GM12891 (cell line): Measurements from ENCODE around the gene GRAMD1B.
"Not testable (repeated sequence)": the region's sequence is repeated elsewhere in the genome, so short reads cannot be mapped to it uniquely, and the experiment has no call there.

Experiments
- DNase-seq: peaks from one replicate; pipeline ENCODE4 v3.0.0; 2011; ENCODE audit warnings: low spot score; ENCODE audit not compliant: insufficient read length
- FAIRE-seq: peaks from 2 replicates; lab custom pipeline; 2011; peaks lifted over from hg19 to GRCh38; lab: Jason Lieb, UNC
- PAX5 ChIP-seq: IDR thresholded peaks from 2 replicates; pipeline ENCODE4 v1.6.1; 2011; ENCODE audit warnings: low read length, moderate library complexity, mild to moderate bottlenecking; ENCODE audit not compliant: insufficient read depth, severe bottlenecking
- POLR2A ChIP-seq: IDR thresholded peaks from 2 replicates; pipeline ENCODE4 v1.6.1; 2011; ENCODE audit warnings: low read depth, low read length, control low read depth
- POLR2AphosphoS5 ChIP-seq: IDR thresholded peaks from 2 replicates; pipeline ENCODE4 v1.6.1; 2011; ENCODE audit warnings: low read depth, low read length, control low read depth
- POU2F2 ChIP-seq: IDR thresholded peaks from 2 replicates; pipeline ENCODE4 v1.6.1; 2011; ENCODE audit warnings: low read depth, mild to moderate bottlenecking, control low read depth, low read length, moderate library complexity
- SPI1 ChIP-seq: IDR thresholded peaks from 2 replicates; pipeline ENCODE4 v1.6.1; 2011; ENCODE audit warnings: low read depth, low read length, control low read depth
- TAF1 ChIP-seq: IDR thresholded peaks from 2 replicates; pipeline ENCODE4 v1.6.1; 2011; ENCODE audit warnings: low read depth, low read length, control low read depth

The GRAMD1B gene

GRCh38 chr11:123562158-123562557 lies 132.1 kb downstream of the GRAMD1B start:
- TF ChIP-seq POU2F2: no peak
- no peak for TF ChIP-seq POLR2A
- no peak for TF ChIP-seq SPI1
- TF ChIP-seq TAF1: no peak
- TF ChIP-seq PAX5: no peak
- no peak for TF ChIP-seq POLR2AphosphoS5
- DNase-seq (no peak), FAIRE-seq (no peak)

GRCh38 chr11:123562829-123563228 lies 132.8 kb downstream of the GRAMD1B start:
- no peak for DNase-seq
- TF ChIP-seq TAF1 (no peak), SPI1 (no peak), PAX5 (no peak), POLR2AphosphoS5 (no peak), POU2F2 (no peak), POLR2A (no peak)
- FAIRE-seq: no peak

DNA sequence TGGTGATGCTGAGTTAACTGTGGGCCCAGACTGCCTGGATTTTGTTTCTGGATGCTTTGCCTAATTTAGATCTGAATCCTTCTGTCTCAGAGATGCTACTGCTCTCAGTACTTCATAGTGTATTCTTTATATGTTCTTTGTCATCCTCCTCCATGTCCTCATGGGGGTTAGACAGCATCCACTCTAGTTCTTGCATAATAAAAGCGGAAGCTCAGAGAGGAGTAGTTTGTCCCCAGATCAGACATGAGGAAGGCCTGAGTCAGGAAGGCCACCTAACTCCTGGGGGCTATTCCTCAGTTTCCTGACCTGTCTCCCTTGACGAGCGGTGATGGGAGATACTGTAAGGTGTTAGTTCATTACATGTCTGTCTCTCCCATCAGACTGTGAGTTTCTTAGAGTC lies 134.2 kb downstream of the GRAMD1B start:
- TF ChIP-seq SPI1: no peak
- TF ChIP-seq POU2F2: no peak
- no peak for TF ChIP-seq PAX5
- no peak for TF ChIP-seq POLR2AphosphoS5
- no peak for TF ChIP-seq POLR2A
- TF ChIP-seq TAF1: no peak
- DNase-seq (no peak), FAIRE-seq (no peak)

GRCh38 chr11:123566852-123567251 lies 136.8 kb downstream of the GRAMD1B start:
- TF ChIP-seq SPI1 (no peak), POU2F2 (no peak), TAF1 (no peak), POLR2AphosphoS5 (no peak), POLR2A (no peak), PAX5 (no peak)
- FAIRE-seq: no peak
- no peak for DNase-seq

- TF ChIP-seq PAX5: no peak
- no peak for TF ChIP-seq POU2F2
- TF ChIP-seq TAF1: no peak
- TF ChIP-seq POLR2A: no peak
- no peak for TF ChIP-seq POLR2AphosphoS5
- no peak for TF ChIP-seq SPI1
- FAIRE-seq (no peak), DNase-seq (no peak)
Measured at GRCh38 chr11:123567466-123567865, 137.4 kb downstream of the GRAMD1B start.

DNA sequence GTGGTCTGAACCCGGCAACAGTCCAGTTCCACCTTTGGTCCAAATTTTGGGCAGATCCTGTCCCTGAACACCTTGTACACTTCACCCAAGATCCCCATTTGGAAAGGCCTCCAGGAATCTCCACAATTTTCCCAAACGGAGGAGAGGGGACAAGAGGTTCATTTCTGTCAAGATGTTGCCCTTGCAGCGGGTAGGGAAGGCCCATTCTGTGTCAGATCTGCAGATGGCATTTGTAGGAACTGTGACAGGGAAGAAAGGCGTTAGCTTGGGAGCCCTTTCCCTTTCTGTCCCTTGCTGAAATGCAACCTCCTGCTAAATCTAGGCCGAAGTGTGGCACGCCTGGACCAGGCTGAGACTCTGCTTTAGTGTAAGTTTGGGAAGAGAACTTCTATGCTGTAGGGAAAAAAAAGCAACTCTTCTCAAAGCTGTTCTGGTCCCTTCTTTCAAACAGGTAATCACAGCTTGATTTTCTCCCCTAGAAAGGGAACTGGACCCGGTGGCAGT lies 138.3 kb downstream of the GRAMD1B start:
- FAIRE-seq: no peak
- no peak for TF ChIP-seq POU2F2
- no peak for TF ChIP-seq POLR2A
- TF ChIP-seq SPI1: no peak
- TF ChIP-seq POLR2AphosphoS5: no peak
- no peak for TF ChIP-seq PAX5
- TF ChIP-seq TAF1: no peak
- DNase-seq: no peak

DNA sequence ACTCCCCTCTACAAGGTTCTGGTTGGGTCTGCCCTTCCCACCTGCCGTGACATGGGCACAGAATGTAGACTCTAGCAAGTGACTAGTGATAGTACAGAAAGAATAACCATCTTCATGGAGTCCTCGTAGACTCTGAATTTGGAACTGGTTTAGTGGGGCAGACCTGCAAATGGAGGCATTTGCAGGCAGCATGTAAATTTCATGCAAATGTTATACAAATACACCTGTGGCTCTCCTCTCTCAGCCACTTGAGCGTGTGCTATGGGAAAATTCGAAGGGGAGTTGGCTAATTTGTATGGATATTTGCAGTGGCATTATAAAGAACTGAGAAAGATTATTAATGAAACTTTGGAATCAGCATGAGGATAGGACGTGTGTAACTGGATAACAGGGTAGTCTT lies 139.3 kb downstream of the GRAMD1B start:
- TF ChIP-seq POLR2A: no peak
- TF ChIP-seq TAF1: no peak
- TF ChIP-seq POU2F2: no peak
- TF ChIP-seq PAX5: no peak
- TF ChIP-seq SPI1: no peak
- TF ChIP-seq POLR2AphosphoS5: no peak
- no peak for FAIRE-seq
- DNase-seq: no peak

DNA sequence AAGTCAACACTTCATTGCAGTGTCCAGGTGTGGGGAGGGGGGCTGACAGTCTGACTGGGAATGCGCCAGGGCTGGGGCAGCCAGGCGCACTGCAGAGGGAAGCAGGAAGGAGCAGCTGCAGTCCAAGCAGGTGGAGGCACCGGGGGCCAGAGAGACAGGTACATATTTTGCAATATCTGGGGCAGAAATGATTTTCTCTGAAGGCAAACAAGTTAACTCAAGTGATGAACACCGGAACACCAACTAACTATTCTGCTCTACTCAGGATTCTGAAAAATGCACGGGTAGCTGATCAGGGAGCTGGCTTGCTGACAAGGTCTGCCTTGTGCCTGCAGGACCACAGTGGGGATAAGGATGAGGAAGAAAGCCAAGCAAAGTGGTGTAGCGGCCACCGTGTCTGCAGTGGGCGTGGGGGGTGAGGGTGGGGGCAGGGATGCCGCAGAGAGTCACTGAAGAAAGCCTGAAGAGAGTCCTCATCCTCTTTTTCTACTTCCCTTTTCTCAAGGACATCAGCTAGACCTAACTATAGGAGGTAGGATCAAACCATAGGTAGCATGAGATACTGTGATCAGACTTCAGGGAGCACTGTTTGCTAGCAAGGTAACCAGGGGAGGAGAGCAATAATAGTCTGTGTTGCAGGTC lies 141.0 kb downstream of the GRAMD1B start:
- DNase-seq: no peak
- no peak for FAIRE-seq
- TF ChIP-seq POLR2AphosphoS5: no peak
- TF ChIP-seq POLR2A: no peak
- no peak for TF ChIP-seq SPI1
- no peak for TF ChIP-seq TAF1
- TF ChIP-seq POU2F2: no peak
- TF ChIP-seq PAX5: no peak

GRCh38 chr11:123572791-123573190 lies 142.7 kb downstream of the GRAMD1B start:
- not testable (repeated sequence) for FAIRE-seq, DNase-seq

- TF ChIP-seq POLR2AphosphoS5 (no peak), POU2F2 (no peak), POLR2A (no peak), SPI1 (no peak), PAX5 (no peak)
- DNase-seq: no peak
Measured at GRCh38 chr11:123573286-123573685, 143.2 kb downstream of the GRAMD1B start.

GRCh38 chr11:123575441-123575840 lies 145.4 kb downstream of the GRAMD1B start:
- no peak for FAIRE-seq
- no peak for DNase-seq
- TF ChIP-seq TAF1 (no peak), POLR2AphosphoS5 (no peak), SPI1 (no peak), POU2F2 (no peak), PAX5 (no peak), POLR2A (no peak)

More at GRCh38 chr11:123573286-123573685, 143.2 kb downstream of the GRAMD1B start:
- FAIRE-seq: no peak
